A549 (cell line): Measurements from ENCODE around the gene BCAS3. TPM values are rescaled to one million over a fixed set of nuclear protein-coding genes. Genes with fewer than 3 reads are reported as not detected.

Source experiments
- ATAC-seq, 2 experiments: fragments of 200-7000 bp in 1 of 2; fragments of >200 bp in 1 of 2; cut with Nextera tagmentation in 1 of 2; cut with Tn5 transposase in 1 of 2; 3 replicates each; pipeline versions ENCODE4 v1.8.0 to v1.9.1; 2018 to 2020; ENCODE audit warnings: mild to moderate bottlenecking in 1 of 2, moderate library complexity in 1 of 2
- CTCF ChIA-PET: fragments of 300-600 bp; sonication (Branson Sonifier 250); formaldehyde crosslinking; extraction: SDS; loops from one replicate; lab custom pipeline; 2021; ENCODE audit warnings: antibody characterized with exemption, inconsistent platforms; lab: Yijun Ruan, JAX
- POLR2A ChIA-PET: fragments of 350-600 bp; formaldehyde crosslinking; extraction: SDS; loops from one replicate; lab custom pipeline; 2021; ENCODE audit warnings: antibody characterized with exemption, inconsistent platforms; lab: Yijun Ruan, JAX
- DNase-seq, 2 experiments: peaks; one replicate each; pipeline versions ENCODE4 v3.0.0 to v3.0.0-alpha.2; 2011 to 2016; ENCODE audit warnings: low read depth in 1 of 2, low spot score in 1 of 2
- FAIRE-seq: peaks from 2 replicates; lab custom pipeline; 2011; peaks lifted over from hg19 to GRCh38; lab: Jason Lieb, UNC
- H3K27ac ChIP-seq, 2 experiments: fragments of >200 bp; sonication (Bioruptor Twin); formaldehyde crosslinking; 3 replicates each; pipeline ENCODE4 v1.5.1; 2016 to 2017
- H3K4me1 ChIP-seq: fragments of >200 bp; sonication (Bioruptor Twin); formaldehyde crosslinking; 3 replicates; pipeline ENCODE4 v1.6.1; 2016
- H3K4me2 ChIP-seq: fragments of >200 bp; sonication (Bioruptor Twin); formaldehyde crosslinking; 3 replicates; pipeline ENCODE4 v1.6.1; 2016
- H3K4me3 ChIP-seq: fragments of >200 bp; sonication (Bioruptor Twin); formaldehyde crosslinking; 3 replicates; pipeline ENCODE4 v1.5.1; 2016
- H3K9me3 ChIP-seq: fragments of >200 bp; sonication (Bioruptor Twin); formaldehyde crosslinking; 3 replicates; pipeline ENCODE4 v1.6.1; 2016
- CBX2 ChIP-seq: fragments of 200-600 bp; sonication (generic); IDR thresholded peaks from 2 replicates; pipeline ENCODE4 v1.6.1; 2016; ENCODE audit warnings: low read depth, mild to moderate bottlenecking, borderline replicate concordance
- CEBPB ChIP-seq, 2 experiments: fragments of >200 bp in 1 of 2; sonication (Bioruptor Twin) in 1 of 2; formaldehyde crosslinking in 1 of 2; IDR thresholded peaks; 2 replicates each; pipeline ENCODE4 v1.6.1; 2012 to 2016
- CHD4 ChIP-seq: fragments of 200-600 bp; sonication (generic); IDR thresholded peaks from 2 replicates; pipeline ENCODE4 v1.6.1; 2016; ENCODE audit warnings: antibody characterized with exemption, mild to moderate bottlenecking, borderline replicate concordance
- EHF ChIP-seq: fragments of 250-450 bp; sonication (Bioruptor Pico); IDR thresholded peaks from 2 replicates; pipeline ENCODE4 v1.5.0; 2020; ENCODE audit warnings: mild to moderate bottlenecking
- EHMT2 ChIP-seq: fragments of 200-600 bp; sonication (generic); IDR thresholded peaks from 2 replicates; pipeline ENCODE4 v1.6.1; 2016; ENCODE audit warnings: antibody characterized with exemption, low read depth, mild to moderate bottlenecking, moderate library complexity
- EP300 ChIP-seq, 2 experiments: fragments of >200 bp; sonication (Bioruptor Twin); formaldehyde crosslinking; IDR thresholded peaks; 2 replicates in 1 of 2; 3 replicates in 1 of 2; pipeline ENCODE4 v1.6.1; 2016 to 2017
- FOSB ChIP-seq: fragments of 250-450 bp; sonication (Bioruptor Pico); IDR thresholded peaks from 2 replicates; pipeline ENCODE4 v1.5.0; 2020; ENCODE audit warnings: mild to moderate bottlenecking, moderate library complexity
- FOSL2 ChIP-seq, 2 experiments: fragments of 450-650 bp in 1 of 2; fragments of >200 bp in 1 of 2; sonication (Bioruptor Twin) in 1 of 2; formaldehyde crosslinking; IDR thresholded peaks; 2 replicates each; pipeline versions ENCODE4 v1.5.0 to v1.6.1; 2016 to 2020; ENCODE audit warnings: mild to moderate bottlenecking in 1 of 2, moderate library complexity in 1 of 2
- FOXS1 ChIP-seq: fragments of 250-450 bp; sonication (Bioruptor Pico); IDR thresholded peaks from 2 replicates; pipeline ENCODE4 v1.5.0; 2020; ENCODE audit warnings: mild to moderate bottlenecking, moderate library complexity
- GATA3 ChIP-seq: IDR thresholded peaks from 2 replicates; pipeline ENCODE4 v1.6.1; 2012; ENCODE audit warnings: borderline replicate concordance
- HOXA7 ChIP-seq: fragments of 250-450 bp; sonication (Bioruptor Pico); IDR thresholded peaks from 2 replicates; pipeline ENCODE4 v1.5.0; 2020; ENCODE audit warnings: mild to moderate bottlenecking, moderate library complexity
- HOXB13 ChIP-seq: fragments of 250-450 bp; sonication (Bioruptor Pico); IDR thresholded peaks from 2 replicates; pipeline ENCODE4 v1.5.0; 2020; ENCODE audit warnings: low read depth, mild to moderate bottlenecking, moderate library complexity
- HOXB5 ChIP-seq: fragments of 250-450 bp; sonication (Bioruptor Pico); IDR thresholded peaks from 2 replicates; pipeline ENCODE4 v1.5.0; 2020; ENCODE audit warnings: mild to moderate bottlenecking, moderate library complexity
- JUNB ChIP-seq: fragments of >200 bp; sonication (Bioruptor Twin); formaldehyde crosslinking; IDR thresholded peaks from 2 replicates; pipeline ENCODE4 v1.6.1; 2016
- MAZ ChIP-seq: fragments of 150-350 bp; IDR thresholded peaks from 2 replicates; pipeline ENCODE4 v1.6.1; 2014; ENCODE audit warnings: antibody characterized with exemption, low read depth, low read length, borderline replicate concordance
- MYC ChIP-seq: IDR thresholded peaks from 2 replicates; pipeline ENCODE4 v1.6.1; 2012; ENCODE audit warnings: mild to moderate bottlenecking, inconsistent platforms, low read length, improper control_type of control experiment, borderline replicate concordance
- NFE2L2 ChIP-seq: fragments of 150-350 bp; conservative IDR thresholded peaks from 2 replicates; pipeline ENCODE4 v1.6.1; 2014; ENCODE audit warnings: low read length
- NR3C1 ChIP-seq: fragments of >200 bp; sonication (Bioruptor Twin); formaldehyde crosslinking; IDR thresholded peaks from 3 replicates; pipeline ENCODE4 v1.6.1; 2017
- PHF8 ChIP-seq: fragments of 200-600 bp; sonication (generic); IDR thresholded peaks from 2 replicates; pipeline ENCODE4 v1.6.1; 2016; ENCODE audit warnings: low read depth, mild to moderate bottlenecking, antibody characterized with exemption, moderate library complexity, borderline replicate concordance
- POLR2AphosphoS2 ChIP-seq: conservative IDR thresholded peaks from 2 replicates; pipeline ENCODE4 v1.6.1; 2012; ENCODE audit warnings: low read length, improper control_type of control experiment, inconsistent platforms
- RAD21 ChIP-seq, 2 experiments: fragments of >200 bp in 1 of 2; sonication (Bioruptor Twin) in 1 of 2; formaldehyde crosslinking in 1 of 2; IDR thresholded peaks in 1 of 2; conservative IDR thresholded peaks in 1 of 2; 2 replicates in 1 of 2; 3 replicates in 1 of 2; pipeline ENCODE4 v1.6.1; 2012 to 2018; ENCODE audit warnings: inconsistent platforms in 1 of 2
- RARB ChIP-seq: fragments of 250-450 bp; sonication (Bioruptor Pico); IDR thresholded peaks from 2 replicates; pipeline ENCODE4 v1.8.0; 2021; ENCODE audit warnings: mild to moderate bottlenecking, moderate library complexity
- SMC3 ChIP-seq: fragments of >200 bp; sonication (Bioruptor Twin); formaldehyde crosslinking; IDR thresholded peaks from 3 replicates; pipeline ENCODE4 v1.6.1; 2018; ENCODE audit warnings: inconsistent platforms
- SREBF2 ChIP-seq: fragments of 450-650 bp; IDR thresholded peaks from 2 replicates; pipeline ENCODE4 v1.6.1; 2014; ENCODE audit warnings: mild to moderate bottlenecking, moderate library complexity
- TFCP2L1 ChIP-seq: fragments of 250-450 bp; sonication (Bioruptor Pico); IDR thresholded peaks from 2 replicates; pipeline ENCODE4 v1.5.0; 2021; ENCODE audit warnings: mild to moderate bottlenecking
- TP53 ChIP-seq: fragments of 250-450 bp; sonication (Bioruptor Pico); IDR thresholded peaks from 2 replicates; pipeline ENCODE4 v1.5.0; 2021; ENCODE audit warnings: mild to moderate bottlenecking, moderate library complexity
- ZNF302 ChIP-seq: fragments of 250-450 bp; sonication (Bioruptor Pico); IDR thresholded peaks from 2 replicates; pipeline ENCODE4 v1.9.0; 2021; ENCODE audit warnings: inconsistent platforms, mild to moderate bottlenecking, moderate library complexity
- WGBS: methylation state at CpG from one replicate; pipeline ENCODE4 v1.1.6; 2017; ENCODE audit errors: missing lambda C conversion rate; 5-methylcytosine and 5-hydroxymethylcytosine counted together
- polyA plus RNA-seq, 4 experiments: library from polyadenylated mRNA; depleted of rRNA in 3 of 4; stranded (reverse); fragments of >200 nt; fragmentation: RNase III in 1 of 4; extraction: RNeasy Plus Mini Kit Qiagen cat#74134 plus additional on column Dnase treatment in 1 of 4; gene quantifications; 2 replicates in 3 of 4; 3 replicates in 1 of 4; pipeline ENCODE4 v1.2.3, GENCODE V29; 2011 to 2017
- TF ChIP-seq, protein P1 (sequence below): fragments of 250-450 bp; sonication (Bioruptor Pico); IDR thresholded peaks from 2 replicates; pipeline ENCODE4 v1.5.0; 2021; ENCODE audit warnings: mild to moderate bottlenecking, moderate library complexity, borderline replicate concordance
- TF ChIP-seq, protein P2 (sequence below): IDR thresholded peaks from 2 replicates; pipeline ENCODE4 v1.6.1; 2012
- TF ChIP-seq, protein P3 (sequence below): fragments of >200 bp; sonication (Bioruptor Twin); formaldehyde crosslinking; IDR thresholded peaks from 2 replicates; pipeline ENCODE4 v1.6.1; 2016
- TF ChIP-seq, protein P4 (sequence below): IDR thresholded peaks from 2 replicates; pipeline ENCODE4 v1.6.1; 2012
- TF ChIP-seq, protein P5 (sequence below): fragments of 450-650 bp; IDR thresholded peaks from 2 replicates; pipeline ENCODE4 v1.6.1; 2014; ENCODE audit warnings: antibody characterized with exemption
- TF ChIP-seq, protein P6 (sequence below): fragments of 150-350 bp; IDR thresholded peaks from 2 replicates; pipeline ENCODE4 v1.6.1; 2014; ENCODE audit warnings: low read depth, mild to moderate bottlenecking, low read length
- TF ChIP-seq, protein P7 (sequence below): IDR thresholded peaks from 2 replicates; pipeline ENCODE4 v1.6.1; 2012; ENCODE audit warnings: low read depth, borderline replicate concordance
- TF ChIP-seq, protein P8 (sequence below): fragments of >200 bp; sonication (Bioruptor Twin); formaldehyde crosslinking; IDR thresholded peaks from 3 replicates; pipeline ENCODE4 v1.6.1; 2016

The BCAS3 gene
- polyA plus RNA-seq, 2 of the 4 experiments (the other 2 are of a cell fraction), result 14.7 to 43.4 TPM

DNA sequence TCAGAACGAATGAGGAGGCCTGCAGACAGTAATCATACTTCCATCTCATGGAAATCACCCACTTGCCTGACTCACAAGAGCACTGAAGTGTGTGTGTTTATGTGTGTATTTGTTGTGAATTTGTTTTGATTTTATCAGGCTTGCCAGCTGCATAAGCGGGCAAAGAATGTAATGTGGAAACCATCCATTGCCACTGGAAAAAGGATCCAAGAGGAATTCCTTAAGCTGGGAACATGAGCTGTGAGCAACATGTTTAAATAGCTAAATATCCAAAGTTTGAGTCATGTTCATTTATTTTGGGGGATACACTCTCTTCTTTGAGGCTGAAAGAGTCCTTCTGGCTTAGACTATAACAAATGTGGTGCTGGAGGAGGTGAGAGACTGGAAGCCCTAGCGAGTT is 523.6 kb downstream of the BCAS3 start:
- CTCF ChIA-PET, result interaction anchor here (0.6 to 1.9 kb wide), 10 partner anchors 13 to 482 kb away, joined by 3 to 6 read pairs (median 3); no protein-coding TSS in a partner anchor
- DNase-seq, result peak; percentile 25 to 91
- H3K27ac ChIP-seq, result peak overlapping the region; percentile 71 to 85
- peak; percentile 100 for FAIRE-seq
- peak; percentile 91 for ATAC-seq
- no peaks in the 10 kb centered on the region for H3K9me3 ChIP-seq
- WGBS, result 0% methylated on average over 3 of the region's 3 CpGs
- POLR2A ChIA-PET, result interaction anchor here (0.6 to 1.4 kb wide), 7 partner anchors 12 to 976 kb away, joined by 3 to 10 read pairs (median 3); partner anchors contain the start of gene TBX2
- H3K4me3 ChIP-seq, result peak overlapping the region; percentile 20; the same call in 2 of the 3 replicates
- peaks cover 56% of the 10 kb centered on the region for H3K4me1 ChIP-seq
- H3K4me2 ChIP-seq, result peak overlapping the region; percentile 76
- TF ChIP-seq, protein P1, sequence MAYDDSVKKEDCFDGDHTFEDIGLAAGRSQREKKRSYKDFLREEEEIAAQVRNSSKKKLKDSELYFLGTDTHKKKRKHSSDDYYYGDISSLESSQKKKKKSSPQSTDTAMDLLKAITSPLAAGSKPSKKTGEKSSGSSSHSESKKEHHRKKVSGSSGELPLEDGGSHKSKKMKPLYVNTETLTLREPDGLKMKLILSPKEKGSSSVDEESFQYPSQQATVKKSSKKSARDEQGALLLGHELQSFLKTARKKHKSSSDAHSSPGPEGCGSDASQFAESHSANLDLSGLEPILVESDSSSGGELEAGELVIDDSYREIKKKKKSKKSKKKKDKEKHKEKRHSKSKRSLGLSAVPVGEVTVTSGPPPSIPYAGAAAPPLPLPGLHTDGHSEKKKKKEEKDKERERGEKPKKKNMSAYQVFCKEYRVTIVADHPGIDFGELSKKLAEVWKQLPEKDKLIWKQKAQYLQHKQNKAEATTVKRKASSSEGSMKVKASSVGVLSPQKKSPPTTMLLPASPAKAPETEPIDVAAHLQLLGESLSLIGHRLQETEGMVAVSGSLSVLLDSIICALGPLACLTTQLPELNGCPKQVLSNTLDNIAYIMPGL (CRISPR knock-in tag), result no peak
- TF ChIP-seq ZNF302 (CRISPR knock-in tag), result no peak
- no peak for TF ChIP-seq NR3C1
- TF ChIP-seq, protein P2, sequence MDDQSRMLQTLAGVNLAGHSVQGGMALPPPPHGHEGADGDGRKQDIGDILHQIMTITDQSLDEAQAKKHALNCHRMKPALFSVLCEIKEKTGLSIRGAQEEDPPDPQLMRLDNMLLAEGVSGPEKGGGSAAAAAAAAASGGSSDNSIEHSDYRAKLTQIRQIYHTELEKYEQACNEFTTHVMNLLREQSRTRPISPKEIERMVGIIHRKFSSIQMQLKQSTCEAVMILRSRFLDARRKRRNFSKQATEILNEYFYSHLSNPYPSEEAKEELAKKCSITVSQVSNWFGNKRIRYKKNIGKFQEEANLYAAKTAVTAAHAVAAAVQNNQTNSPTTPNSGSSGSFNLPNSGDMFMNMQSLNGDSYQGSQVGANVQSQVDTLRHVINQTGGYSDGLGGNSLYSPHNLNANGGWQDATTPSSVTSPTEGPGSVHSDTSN, result peak; percentile 80
- TF ChIP-seq FOSB (CRISPR knock-in tag), result no peak
- TF ChIP-seq HOXB13, result no peak
- peak; percentile 38 to 64 for TF ChIP-seq RAD21 (conservative IDR thresholded peaks at IDR 0.05 in 1 of 2, IDR thresholded peaks at IDR 0.05 in 1 of 2)
- TF ChIP-seq SMC3, result peak; percentile 57
- peak; percentile 90 for TF ChIP-seq FOSL2 (IDR thresholded peaks at IDR 0.05)
- TF ChIP-seq FOSL2 (CRISPR knock-in tag; IDR thresholded peaks at IDR 0.05), result peak; percentile 96
- TF ChIP-seq, protein P3, sequence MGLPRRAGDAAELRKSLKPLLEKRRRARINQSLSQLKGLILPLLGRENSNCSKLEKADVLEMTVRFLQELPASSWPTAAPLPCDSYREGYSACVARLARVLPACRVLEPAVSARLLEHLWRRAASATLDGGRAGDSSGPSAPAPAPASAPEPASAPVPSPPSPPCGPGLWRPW, result no peak
- TF ChIP-seq, protein P4, sequence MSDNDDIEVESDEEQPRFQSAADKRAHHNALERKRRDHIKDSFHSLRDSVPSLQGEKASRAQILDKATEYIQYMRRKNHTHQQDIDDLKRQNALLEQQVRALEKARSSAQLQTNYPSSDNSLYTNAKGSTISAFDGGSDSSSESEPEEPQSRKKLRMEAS, result peak; percentile 85
- TF ChIP-seq POLR2AphosphoS2, result no peak
- no peak for TF ChIP-seq MAZ
- TF ChIP-seq EHF, result no peak
- no peak for TF ChIP-seq TFCP2L1 (CRISPR knock-in tag)
- no peak for TF ChIP-seq EHMT2
- TF ChIP-seq TP53 (CRISPR knock-in tag), result no peak
- TF ChIP-seq JUNB, result peak; percentile 98
- no peak for TF ChIP-seq NFE2L2
- peak; percentile 61 to 82; a peak in 3 of 5 replicates for TF ChIP-seq EP300 (IDR thresholded peaks at IDR 0.05)
- no peak for TF ChIP-seq RARB (CRISPR knock-in tag)
- TF ChIP-seq CBX2, result no peak
- no peak for TF ChIP-seq CHD4
- TF ChIP-seq CEBPB (IDR thresholded peaks at IDR 0.05), result peak in 1 of 2 experiments; percentile 92; a peak in 2 of 4 replicates
- TF ChIP-seq MYC, result no peak
- TF ChIP-seq PHF8, result no peak
- TF ChIP-seq, protein P5, sequence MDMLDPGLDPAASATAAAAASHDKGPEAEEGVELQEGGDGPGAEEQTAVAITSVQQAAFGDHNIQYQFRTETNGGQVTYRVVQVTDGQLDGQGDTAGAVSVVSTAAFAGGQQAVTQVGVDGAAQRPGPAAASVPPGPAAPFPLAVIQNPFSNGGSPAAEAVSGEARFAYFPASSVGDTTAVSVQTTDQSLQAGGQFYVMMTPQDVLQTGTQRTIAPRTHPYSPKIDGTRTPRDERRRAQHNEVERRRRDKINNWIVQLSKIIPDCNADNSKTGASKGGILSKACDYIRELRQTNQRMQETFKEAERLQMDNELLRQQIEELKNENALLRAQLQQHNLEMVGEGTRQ, result no peak
- no peak for TF ChIP-seq HOXA7 (CRISPR knock-in tag)
- TF ChIP-seq, protein P6, sequence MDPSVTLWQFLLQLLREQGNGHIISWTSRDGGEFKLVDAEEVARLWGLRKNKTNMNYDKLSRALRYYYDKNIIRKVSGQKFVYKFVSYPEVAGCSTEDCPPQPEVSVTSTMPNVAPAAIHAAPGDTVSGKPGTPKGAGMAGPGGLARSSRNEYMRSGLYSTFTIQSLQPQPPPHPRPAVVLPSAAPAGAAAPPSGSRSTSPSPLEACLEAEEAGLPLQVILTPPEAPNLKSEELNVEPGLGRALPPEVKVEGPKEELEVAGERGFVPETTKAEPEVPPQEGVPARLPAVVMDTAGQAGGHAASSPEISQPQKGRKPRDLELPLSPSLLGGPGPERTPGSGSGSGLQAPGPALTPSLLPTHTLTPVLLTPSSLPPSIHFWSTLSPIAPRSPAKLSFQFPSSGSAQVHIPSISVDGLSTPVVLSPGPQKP, result no peak
- peak; percentile 100 for TF ChIP-seq GATA3
- TF ChIP-seq HOXB5 (CRISPR knock-in tag), result no peak
- no peak for TF ChIP-seq SREBF2
- TF ChIP-seq FOXS1 (CRISPR knock-in tag), result peak; percentile 69; the same call in 1 of the 2 replicates
- TF ChIP-seq, protein P7, sequence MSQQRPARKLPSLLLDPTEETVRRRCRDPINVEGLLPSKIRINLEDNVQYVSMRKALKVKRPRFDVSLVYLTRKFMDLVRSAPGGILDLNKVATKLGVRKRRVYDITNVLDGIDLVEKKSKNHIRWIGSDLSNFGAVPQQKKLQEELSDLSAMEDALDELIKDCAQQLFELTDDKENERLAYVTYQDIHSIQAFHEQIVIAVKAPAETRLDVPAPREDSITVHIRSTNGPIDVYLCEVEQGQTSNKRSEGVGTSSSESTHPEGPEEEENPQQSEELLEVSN, result no peak
- TF ChIP-seq, protein P8, sequence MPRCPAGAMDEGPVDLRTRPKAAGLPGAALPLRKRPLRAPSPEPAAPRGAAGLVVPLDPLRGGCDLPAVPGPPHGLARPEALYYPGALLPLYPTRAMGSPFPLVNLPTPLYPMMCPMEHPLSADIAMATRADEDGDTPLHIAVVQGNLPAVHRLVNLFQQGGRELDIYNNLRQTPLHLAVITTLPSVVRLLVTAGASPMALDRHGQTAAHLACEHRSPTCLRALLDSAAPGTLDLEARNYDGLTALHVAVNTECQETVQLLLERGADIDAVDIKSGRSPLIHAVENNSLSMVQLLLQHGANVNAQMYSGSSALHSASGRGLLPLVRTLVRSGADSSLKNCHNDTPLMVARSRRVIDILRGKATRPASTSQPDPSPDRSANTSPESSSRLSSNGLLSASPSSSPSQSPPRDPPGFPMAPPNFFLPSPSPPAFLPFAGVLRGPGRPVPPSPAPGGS, result peak; percentile 74; the same call in 1 of the 3 replicates
